KMS-11 (cell line): ENCODE results near the gene ADAM19.

Experiments
- H2AFZ ChIP-seq: fragments of 200-600 bp; sonication (generic); 2 replicates; pipeline ENCODE4 v1.6.1; 2016; ENCODE audit warnings: antibody characterized with exemption, mixed run types, low read depth
- H3K27ac ChIP-seq: fragments of 200-600 bp; sonication (generic); 2 replicates; pipeline ENCODE4 v1.6.1; 2016; ENCODE audit warnings: mild to moderate bottlenecking, mixed run types
- H3K27me3 ChIP-seq: fragments of 200-600 bp; sonication (generic); 2 replicates; pipeline ENCODE4 v1.6.1; 2017; ENCODE audit warnings: mild to moderate bottlenecking, low read depth, mixed run types, moderate library complexity; ENCODE audit not compliant: insufficient read depth
- H3K36me3 ChIP-seq: fragments of 200-600 bp; sonication (generic); 2 replicates; pipeline ENCODE4 v1.6.1; 2017; ENCODE audit warnings: mild to moderate bottlenecking, mixed run types; ENCODE audit not compliant: insufficient read depth
- H3K4me1 ChIP-seq: fragments of 200-600 bp; sonication (generic); 2 replicates; pipeline ENCODE4 v1.6.1; 2016; ENCODE audit warnings: mild to moderate bottlenecking, low read depth, mixed run types; ENCODE audit not compliant: poor library complexity, severe bottlenecking
- H3K4me2 ChIP-seq: fragments of 200-600 bp; sonication (generic); 2 replicates; pipeline ENCODE4 v1.7.0; 2016; ENCODE audit warnings: mild to moderate bottlenecking, mixed run types
- H3K4me3 ChIP-seq: fragments of 200-600 bp; sonication (generic); IDR thresholded peaks from 2 replicates; pipeline ENCODE4 v1.6.1; 2017; ENCODE audit warnings: low read depth, low read length, mixed read lengths; ENCODE audit not compliant: insufficient read depth
- H3K79me2 ChIP-seq: fragments of 200-600 bp; sonication (generic); 2 replicates; pipeline ENCODE4 v1.6.1; 2016; ENCODE audit warnings: low read depth, mixed run types; ENCODE audit not compliant: insufficient read depth
- H3K9ac ChIP-seq: fragments of 200-600 bp; sonication (generic); 2 replicates; pipeline ENCODE4 v1.6.1; 2016; ENCODE audit warnings: mild to moderate bottlenecking, mixed run types
- H4K20me1 ChIP-seq: fragments of 200-600 bp; sonication (generic); 2 replicates; pipeline ENCODE4 v1.6.1; 2016; ENCODE audit warnings: mild to moderate bottlenecking, mixed run types; ENCODE audit not compliant: insufficient read depth
- TF ChIP-seq, protein P1 (sequence below): fragments of 200-600 bp; sonication (generic); conservative IDR thresholded peaks from 2 replicates; pipeline ENCODE4 v1.6.1; 2017; ENCODE audit warnings: low read depth, mild to moderate bottlenecking, antibody characterized with exemption, low read length, moderate library complexity, mixed read lengths

The ADAM19 gene

DNA sequence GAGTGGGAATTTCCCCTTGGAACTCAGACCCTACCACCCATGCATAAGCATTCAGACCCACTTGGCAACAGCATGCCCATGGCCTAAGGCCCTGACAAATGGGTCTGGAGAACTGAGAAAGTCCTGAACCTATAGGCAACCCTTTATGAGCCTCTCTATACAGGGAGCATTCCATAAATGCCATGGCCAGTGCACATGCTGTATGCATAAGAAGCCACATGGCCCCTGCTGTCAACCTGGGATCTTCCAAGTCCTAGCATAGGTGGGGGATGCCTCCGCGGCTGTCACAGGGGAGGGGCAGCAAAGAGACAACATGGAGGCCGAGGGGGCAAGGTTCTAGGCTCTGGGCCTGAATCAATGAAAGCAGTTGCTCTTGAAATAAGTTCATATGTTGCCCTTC is 123.8 kb downstream of the ADAM19 start:
- H3K27me3 ChIP-seq, result no peaks in the 10 kb centered on the region
- no peaks in the 10 kb centered on the region for H3K79me2 ChIP-seq
- no peak overlapping the region for H3K4me3 ChIP-seq
- H3K9ac ChIP-seq, result no peak overlapping the region
- TF ChIP-seq, protein P1, sequence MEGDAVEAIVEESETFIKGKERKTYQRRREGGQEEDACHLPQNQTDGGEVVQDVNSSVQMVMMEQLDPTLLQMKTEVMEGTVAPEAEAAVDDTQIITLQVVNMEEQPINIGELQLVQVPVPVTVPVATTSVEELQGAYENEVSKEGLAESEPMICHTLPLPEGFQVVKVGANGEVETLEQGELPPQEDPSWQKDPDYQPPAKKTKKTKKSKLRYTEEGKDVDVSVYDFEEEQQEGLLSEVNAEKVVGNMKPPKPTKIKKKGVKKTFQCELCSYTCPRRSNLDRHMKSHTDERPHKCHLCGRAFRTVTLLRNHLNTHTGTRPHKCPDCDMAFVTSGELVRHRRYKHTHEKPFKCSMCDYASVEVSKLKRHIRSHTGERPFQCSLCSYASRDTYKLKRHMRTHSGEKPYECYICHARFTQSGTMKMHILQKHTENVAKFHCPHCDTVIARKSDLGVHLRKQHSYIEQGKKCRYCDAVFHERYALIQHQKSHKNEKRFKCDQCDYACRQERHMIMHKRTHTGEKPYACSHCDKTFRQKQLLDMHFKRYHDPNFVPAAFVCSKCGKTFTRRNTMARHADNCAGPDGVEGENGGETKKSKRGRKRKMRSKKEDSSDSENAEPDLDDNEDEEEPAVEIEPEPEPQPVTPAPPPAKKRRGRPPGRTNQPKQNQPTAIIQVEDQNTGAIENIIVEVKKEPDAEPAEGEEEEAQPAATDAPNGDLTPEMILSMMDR, result no peak
- no peak overlapping the region for H2AFZ ChIP-seq
- no peak overlapping the region for H3K4me2 ChIP-seq
- H4K20me1 ChIP-seq, result no peaks in the 10 kb centered on the region
- H3K4me1 ChIP-seq, result no peaks in the 10 kb centered on the region
- no peak overlapping the region for H3K27ac ChIP-seq
- H3K36me3 ChIP-seq, result no peaks in the 10 kb centered on the region

DNA sequence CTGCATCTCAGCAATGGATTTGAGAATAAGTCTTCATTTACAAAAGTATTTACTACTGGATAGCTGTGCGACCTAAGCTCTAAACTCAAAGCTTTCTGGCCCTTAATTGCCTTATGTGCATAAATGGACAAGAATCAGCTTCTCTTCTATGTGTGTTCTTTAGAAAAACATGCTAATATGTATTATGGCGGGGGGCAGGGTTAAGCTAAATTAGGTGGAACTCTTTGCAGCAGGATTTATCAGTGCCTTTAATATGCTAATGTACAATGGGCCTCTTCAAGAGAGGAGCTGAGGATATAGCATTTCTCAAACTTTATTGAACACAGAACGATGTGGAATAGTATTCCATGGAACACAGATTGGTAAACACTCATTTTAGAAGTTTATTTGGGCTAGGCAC is 125.6 kb downstream of the ADAM19 start:
- no peaks in the 10 kb centered on the region for H3K79me2 ChIP-seq
- TF ChIP-seq, protein P1, result no peak
- no peaks in the 10 kb centered on the region for H3K27me3 ChIP-seq
- H3K27ac ChIP-seq, result no peak overlapping the region
- H3K36me3 ChIP-seq, result no peaks in the 10 kb centered on the region
- H3K4me2 ChIP-seq, result no peak overlapping the region
- no peak overlapping the region for H2AFZ ChIP-seq
- H3K4me3 ChIP-seq, result no peak overlapping the region
- no peaks in the 10 kb centered on the region for H4K20me1 ChIP-seq
- H3K4me1 ChIP-seq, result no peaks in the 10 kb centered on the region
- no peak overlapping the region for H3K9ac ChIP-seq

DNA sequence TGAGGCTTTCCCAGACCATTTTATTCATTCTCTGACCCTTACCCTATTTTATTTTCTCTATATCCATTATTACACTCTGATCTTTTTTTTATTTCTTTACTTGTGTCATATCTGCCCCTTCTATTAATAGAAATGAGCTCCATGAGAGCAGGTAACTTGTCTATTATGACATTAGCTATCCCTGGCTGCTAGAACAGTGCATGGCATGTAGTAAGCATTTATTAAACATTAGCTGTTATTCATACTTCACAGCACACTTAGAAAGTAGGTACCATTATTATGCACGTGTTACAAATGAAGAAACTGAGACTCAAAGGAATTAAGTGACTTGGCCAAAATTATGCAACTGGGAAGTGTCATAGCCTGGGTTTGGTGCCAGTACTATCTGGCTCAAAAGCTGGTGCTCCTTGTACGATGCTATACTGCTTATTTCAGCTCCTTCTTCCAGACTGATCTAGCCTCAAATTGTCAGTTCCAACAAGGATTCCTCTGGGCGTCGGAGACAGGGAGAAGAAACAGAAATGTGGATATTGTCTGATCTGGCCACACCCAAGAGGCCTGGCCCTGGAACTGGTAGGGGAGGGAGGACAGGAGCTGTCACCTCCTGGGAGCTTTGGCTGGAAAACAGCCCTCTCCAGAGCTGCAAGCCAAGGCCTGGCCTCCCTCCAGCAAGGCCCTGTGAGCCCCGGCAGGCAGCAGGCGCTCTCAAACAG is 126.4 kb downstream of the ADAM19 start:
- Histone ChIP-seq H3K27me3 (no peaks in the 10 kb centered on the region), H3K4me2 (no peak overlapping the region), H4K20me1 (no peaks in the 10 kb centered on the region), H3K79me2 (no peaks in the 10 kb centered on the region), H3K9ac (no peak overlapping the region), H3K27ac (no peak overlapping the region), H3K36me3 (no peaks in the 10 kb centered on the region), H2AFZ (no peak overlapping the region), H3K4me1 (no peaks in the 10 kb centered on the region), H3K4me3 (no peak overlapping the region)
- TF ChIP-seq, protein P1, result no peak

DNA sequence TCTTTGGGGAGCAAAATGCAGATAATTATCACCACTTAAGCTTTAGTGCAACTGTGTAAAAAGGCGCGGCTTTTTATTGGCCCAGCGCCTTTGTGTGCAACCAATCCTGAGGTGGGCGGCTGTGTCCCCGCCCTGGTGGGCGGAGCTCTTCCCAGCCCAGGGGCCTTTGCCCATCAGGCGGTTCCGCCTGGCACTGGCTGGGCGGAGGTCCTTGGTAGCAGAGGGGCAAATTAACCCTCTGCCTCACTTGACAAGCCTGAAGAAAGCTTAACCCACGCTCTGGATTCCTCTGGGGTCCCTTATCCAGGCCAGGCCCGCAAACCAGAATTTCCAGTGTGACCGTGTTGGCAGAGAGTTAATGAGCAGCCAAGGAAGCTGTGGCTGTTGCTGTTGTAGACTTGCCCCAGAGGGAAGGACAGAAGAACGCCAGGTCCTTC is 128.4 kb downstream of the ADAM19 start:
- Histone ChIP-seq H2AFZ (no peak overlapping the region), H3K79me2 (no peaks in the 10 kb centered on the region), H3K27me3 (no peaks in the 10 kb centered on the region), H3K9ac (no peak overlapping the region), H3K4me3 (no peak overlapping the region), H4K20me1 (no peaks in the 10 kb centered on the region), H3K27ac (no peak overlapping the region), H3K4me1 (no peaks in the 10 kb centered on the region), H3K36me3 (no peaks in the 10 kb centered on the region), H3K4me2 (no peak overlapping the region)
- TF ChIP-seq, protein P1, result no peak
